ENCODE results near the gene GLTPD2. TPM values are rescaled to one million over a fixed set of nuclear protein-coding genes. Genes with fewer than 3 reads are reported as not detected.
A peak's percentile ranks its signal among the peaks of the same experiment; 100 is the strongest.

Gene GLTPD2
- total and polyA plus RNA-seq, 4 donors: 0.34 to 0.41 TPM; not detected in 2

DNA sequence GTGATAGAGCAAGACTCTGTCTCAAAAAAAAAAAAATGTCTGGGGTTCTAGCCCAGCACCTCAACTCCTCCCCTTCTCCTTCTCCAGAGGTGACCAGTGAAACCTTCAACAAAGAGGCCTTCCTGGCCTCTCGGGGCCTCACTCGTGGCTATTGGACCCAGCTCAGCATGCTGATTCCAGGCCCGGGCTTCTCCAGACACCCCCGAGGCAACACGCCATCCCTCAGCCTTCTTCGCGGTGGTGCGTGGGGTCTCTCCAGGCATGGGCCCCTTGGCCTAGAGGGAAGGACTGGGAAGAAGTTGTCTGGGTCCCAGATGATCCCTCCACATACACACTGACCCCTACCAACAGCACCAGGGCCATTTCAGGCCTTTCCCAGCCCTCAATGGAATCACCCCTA is 45.5 kb upstream of the GLTPD2 start:
- peaks cover 0 to 16% (median 2%) of the 10 kb centered on the region in 5 donors for H3K4me1 ChIP-seq (ENCODE audit: control insufficient read depth in 5 of 5, insufficient read depth in 5 of 5, low read length in 5 of 5)
- WGBS, 2 donors: 95 to 98% methylated on average over 8 of the region's 8 CpGs
- no peaks in the 10 kb centered on the region for H3K9me3 ChIP-seq (ENCODE audit: control insufficient read depth in 4 of 4, insufficient read depth in 3 of 4, low read length in 3 of 4)
- no peaks in the 10 kb centered on the region for H3K36me3 ChIP-seq (ENCODE audit: control insufficient read depth in 4 of 4, insufficient read depth in 4 of 4, low read length in 4 of 4)
- H3K9ac ChIP-seq (ENCODE audit: insufficient read depth in 1 of 2, low read length in 2 of 2): no peak overlapping the region
- H3K27me3 ChIP-seq (ENCODE audit: control insufficient read depth in 3 of 3, insufficient read depth in 3 of 3, low read length in 2 of 3): peaks cover 0 to 37% (median 14%) of the 10 kb centered on the region in 3 donors
- ATAC-seq (ENCODE audit: insufficient read depth, low FRiP score): no peak
- no peak for DNase-seq
- H3K27ac ChIP-seq (ENCODE audit: low read depth in 1 of 2, low read length in 1 of 2): no peak overlapping the region
- TF ChIP-seq, protein P1, sequence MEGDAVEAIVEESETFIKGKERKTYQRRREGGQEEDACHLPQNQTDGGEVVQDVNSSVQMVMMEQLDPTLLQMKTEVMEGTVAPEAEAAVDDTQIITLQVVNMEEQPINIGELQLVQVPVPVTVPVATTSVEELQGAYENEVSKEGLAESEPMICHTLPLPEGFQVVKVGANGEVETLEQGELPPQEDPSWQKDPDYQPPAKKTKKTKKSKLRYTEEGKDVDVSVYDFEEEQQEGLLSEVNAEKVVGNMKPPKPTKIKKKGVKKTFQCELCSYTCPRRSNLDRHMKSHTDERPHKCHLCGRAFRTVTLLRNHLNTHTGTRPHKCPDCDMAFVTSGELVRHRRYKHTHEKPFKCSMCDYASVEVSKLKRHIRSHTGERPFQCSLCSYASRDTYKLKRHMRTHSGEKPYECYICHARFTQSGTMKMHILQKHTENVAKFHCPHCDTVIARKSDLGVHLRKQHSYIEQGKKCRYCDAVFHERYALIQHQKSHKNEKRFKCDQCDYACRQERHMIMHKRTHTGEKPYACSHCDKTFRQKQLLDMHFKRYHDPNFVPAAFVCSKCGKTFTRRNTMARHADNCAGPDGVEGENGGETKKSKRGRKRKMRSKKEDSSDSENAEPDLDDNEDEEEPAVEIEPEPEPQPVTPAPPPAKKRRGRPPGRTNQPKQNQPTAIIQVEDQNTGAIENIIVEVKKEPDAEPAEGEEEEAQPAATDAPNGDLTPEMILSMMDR (IDR thresholded peaks at IDR 0.05; ENCODE audit: control extremely low read depth, extremely low read depth): no peak
- H3K4me3 ChIP-seq: no peak overlapping the region

DNA sequence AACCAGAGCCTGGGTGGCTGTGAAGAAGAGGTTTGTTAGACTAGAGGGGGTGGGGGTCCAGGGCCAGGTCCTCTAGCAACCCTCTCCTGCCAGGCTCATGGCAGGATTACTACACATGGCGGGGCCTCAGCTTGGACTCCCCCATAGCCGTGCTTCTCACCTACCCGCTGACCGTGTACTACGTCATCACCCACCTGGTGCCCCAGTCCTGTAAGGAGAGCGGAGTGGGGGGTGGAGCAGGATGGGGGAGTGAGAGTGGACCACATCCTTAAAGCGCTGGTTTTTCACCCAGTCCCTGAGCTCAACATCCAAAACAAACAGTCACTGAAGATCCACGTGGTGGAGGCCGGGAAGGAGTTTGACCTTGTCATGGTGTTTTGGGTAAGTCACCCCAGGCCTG is 44.9 kb upstream of the GLTPD2 start:
- TF ChIP-seq, protein P1 (IDR thresholded peaks at IDR 0.05; ENCODE audit: control extremely low read depth, extremely low read depth): no peak
- no peak overlapping the region for H3K9ac ChIP-seq (ENCODE audit: insufficient read depth in 1 of 2, low read length in 2 of 2)
- ATAC-seq (ENCODE audit: insufficient read depth, low FRiP score): no peak
- H3K27me3 ChIP-seq (ENCODE audit: control insufficient read depth in 3 of 3, insufficient read depth in 3 of 3, low read length in 2 of 3): peaks cover 0 to 32% (median 7%) of the 10 kb centered on the region in 3 donors
- no peak for DNase-seq
- WGBS, 2 donors: 90 to 92% methylated on average over 8 to 9 of the region's 9 CpGs
- no peaks in the 10 kb centered on the region for H3K9me3 ChIP-seq (ENCODE audit: control insufficient read depth in 4 of 4, insufficient read depth in 3 of 4, low read length in 3 of 4)
- peaks cover 0 to 11% (median 0%) of the 10 kb centered on the region in 5 donors for H3K4me1 ChIP-seq (ENCODE audit: control insufficient read depth in 5 of 5, insufficient read depth in 5 of 5, low read length in 5 of 5)
- H3K27ac ChIP-seq (ENCODE audit: low read depth in 1 of 2, low read length in 1 of 2): no peak overlapping the region
- H3K4me3 ChIP-seq: no peak overlapping the region
- no peaks in the 10 kb centered on the region for H3K36me3 ChIP-seq (ENCODE audit: control insufficient read depth in 4 of 4, insufficient read depth in 4 of 4, low read length in 4 of 4)

DNA sequence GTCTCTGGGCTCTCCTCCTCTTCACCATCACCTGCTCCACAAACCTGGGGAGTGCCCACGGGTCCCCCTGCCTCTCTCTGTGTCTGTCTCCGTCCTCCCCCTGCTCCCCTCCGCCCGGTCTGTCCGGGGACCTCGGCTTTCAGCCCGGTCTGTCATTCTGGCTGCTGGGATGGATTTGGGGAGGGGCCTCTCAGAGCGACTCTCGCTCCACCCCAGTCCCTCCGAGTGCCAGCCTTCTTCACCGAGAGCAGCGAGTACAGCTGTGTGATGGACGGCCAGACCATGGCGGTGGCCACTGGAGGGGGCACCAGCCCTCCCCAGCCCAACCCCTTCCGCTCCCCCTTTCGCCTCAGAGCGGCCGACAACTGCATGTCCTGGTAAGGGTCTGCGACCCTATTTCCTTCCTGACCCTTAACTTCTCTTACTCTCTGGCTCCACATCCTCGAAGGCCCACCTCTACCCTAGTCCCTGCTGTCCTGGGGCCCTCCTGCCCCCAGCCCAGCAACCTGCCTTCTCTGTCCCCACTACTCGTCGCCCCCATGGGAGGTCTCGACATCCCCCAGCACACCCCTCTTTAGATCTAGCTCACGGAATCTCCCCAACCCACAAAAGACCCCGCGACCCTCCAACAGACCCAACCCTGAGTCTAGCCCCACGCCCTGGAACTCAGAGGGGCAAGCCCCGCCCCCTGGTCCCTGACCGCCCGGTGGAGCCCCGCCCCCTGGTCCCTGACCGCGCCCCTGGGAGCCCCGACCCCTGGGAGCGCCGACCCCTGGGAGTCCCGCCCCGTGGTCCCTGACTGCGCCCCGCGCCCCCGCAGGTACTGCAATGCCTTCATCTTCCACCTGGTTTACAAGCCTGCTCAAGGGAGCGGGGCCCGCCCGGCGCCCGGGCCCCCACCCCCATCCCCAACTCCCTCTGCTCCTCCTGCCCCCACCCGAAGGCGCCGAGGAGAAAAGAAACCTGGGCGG is 43.5 kb upstream of the GLTPD2 start:
- Histone ChIP-seq H3K9ac (ENCODE audit: insufficient read depth in 1 of 2, low read length in 2 of 2) (no peak overlapping the region), H3K4me3 (no peak overlapping the region), H3K9me3 (ENCODE audit: control insufficient read depth in 4 of 4, insufficient read depth in 3 of 4, low read length in 3 of 4) (no peaks in the 10 kb centered on the region), H3K4me1 (ENCODE audit: control insufficient read depth in 5 of 5, insufficient read depth in 5 of 5, low read length in 5 of 5) (peaks cover 0 to 10% (median 0%) of the 10 kb centered on the region in 5 donors), H3K27me3 (ENCODE audit: control insufficient read depth in 3 of 3, insufficient read depth in 3 of 3, low read length in 2 of 3) (peaks cover 0 to 27% (median 3%) of the 10 kb centered on the region in 3 donors), H3K27ac (ENCODE audit: low read depth in 1 of 2, low read length in 1 of 2) (no peak overlapping the region), H3K36me3 (ENCODE audit: control insufficient read depth in 4 of 4, insufficient read depth in 4 of 4, low read length in 4 of 4) (no peaks in the 10 kb centered on the region)
- peak; percentile 22 to 38 (median 32) for DNase-seq
- ATAC-seq (ENCODE audit: insufficient read depth, low FRiP score): no peak
- TF ChIP-seq, protein P1 (IDR thresholded peaks at IDR 0.05; ENCODE audit: control extremely low read depth, extremely low read depth): no peak
- 14 to 28% methylated on average over 51 of the region's 51 CpGs for WGBS, 2 donors
